ENCODE measurements around the gene DIS3. TPM values are rescaled to one million over a fixed set of nuclear protein-coding genes. Genes with fewer than 3 reads are reported as not detected.
"Not testable (repeated sequence)": the region's sequence is repeated elsewhere in the genome, so short reads cannot be mapped to it uniquely, and the experiment has no call there.

Gene DIS3
- polyA plus RNA-seq, 3 donors, result 6.7 to 11.3 (median 8.4) TPM

DNA sequence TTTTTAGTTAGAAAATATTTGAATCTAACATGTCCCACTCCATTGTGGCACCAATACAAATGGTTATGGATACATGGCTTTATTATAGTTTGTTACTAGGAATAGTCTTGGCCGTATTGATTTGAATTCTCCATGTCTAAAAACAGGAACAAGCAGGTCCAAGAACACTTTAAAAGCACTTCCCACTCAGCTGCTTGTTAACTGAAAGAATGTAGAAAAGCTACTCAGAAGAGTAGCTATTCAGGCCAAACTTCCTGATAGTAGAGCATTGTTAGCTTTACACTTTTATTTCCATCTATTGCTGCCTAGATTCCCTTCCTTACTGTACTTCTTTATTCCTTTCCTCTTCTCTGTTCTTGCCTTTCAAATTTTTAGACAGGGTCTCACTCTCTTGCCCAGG, 7.1 kb upstream of the DIS3 start:
- Mint-ChIP-seq H3K36me3 (peaks cover 33 to 43% of the 10 kb centered on the region in 2 donors), H3K9me3 (peaks cover 0 to 3% (median under 1%) of the 10 kb centered on the region in 7 donors), H3K27ac (peak overlapping the region in 1 of 7 donors; percentile 8), H3K4me1 (peaks cover 10% of the 10 kb centered on the region), H3K27me3 (ENCODE audit: low read depth in 3 of 3) (no peaks in the 10 kb centered on the region), H3K4me3 (no peak overlapping the region)
- WGBS (ENCODE audit: insufficient coverage), result no CpG with 5 or more reads among the region's 1 CpG
- H3K4me2 ChIP-seq (replicated peaks; ENCODE audit: extremely low read depth, low read length, poor library complexity, severe bottlenecking), result no peak overlapping the region
- TF ChIP-seq, protein P1, sequence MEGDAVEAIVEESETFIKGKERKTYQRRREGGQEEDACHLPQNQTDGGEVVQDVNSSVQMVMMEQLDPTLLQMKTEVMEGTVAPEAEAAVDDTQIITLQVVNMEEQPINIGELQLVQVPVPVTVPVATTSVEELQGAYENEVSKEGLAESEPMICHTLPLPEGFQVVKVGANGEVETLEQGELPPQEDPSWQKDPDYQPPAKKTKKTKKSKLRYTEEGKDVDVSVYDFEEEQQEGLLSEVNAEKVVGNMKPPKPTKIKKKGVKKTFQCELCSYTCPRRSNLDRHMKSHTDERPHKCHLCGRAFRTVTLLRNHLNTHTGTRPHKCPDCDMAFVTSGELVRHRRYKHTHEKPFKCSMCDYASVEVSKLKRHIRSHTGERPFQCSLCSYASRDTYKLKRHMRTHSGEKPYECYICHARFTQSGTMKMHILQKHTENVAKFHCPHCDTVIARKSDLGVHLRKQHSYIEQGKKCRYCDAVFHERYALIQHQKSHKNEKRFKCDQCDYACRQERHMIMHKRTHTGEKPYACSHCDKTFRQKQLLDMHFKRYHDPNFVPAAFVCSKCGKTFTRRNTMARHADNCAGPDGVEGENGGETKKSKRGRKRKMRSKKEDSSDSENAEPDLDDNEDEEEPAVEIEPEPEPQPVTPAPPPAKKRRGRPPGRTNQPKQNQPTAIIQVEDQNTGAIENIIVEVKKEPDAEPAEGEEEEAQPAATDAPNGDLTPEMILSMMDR (IDR thresholded peaks at IDR 0.05), result no peak
- no peaks in the 10 kb centered on the region for H3K27me3 ChIP-seq (ENCODE audit: control insufficient read depth in 2 of 2, insufficient read depth in 2 of 2, low read length in 2 of 2)
- H3K4me3 ChIP-seq (replicated peaks in 1 of 3; ENCODE audit: low read depth in 2 of 3, low read length in 3 of 3), result no peak overlapping the region
- peaks cover 4% of the 10 kb centered on the region for H4K20me1 ChIP-seq (ENCODE audit: insufficient read depth, low read length)
- H3K9ac ChIP-seq (ENCODE audit: insufficient read depth, low read length, poor library complexity, severe bottlenecking), result no peak overlapping the region
- no peaks in the 10 kb centered on the region for H3K9me3 ChIP-seq (replicated peaks in 1 of 2; ENCODE audit: control insufficient read depth in 1 of 2, insufficient read depth in 1 of 2, low read length in 2 of 2)
- H2AFZ ChIP-seq (ENCODE audit: insufficient read depth, low read depth, low read length, poor library complexity, severe bottlenecking), result no peak overlapping the region
- intact Hi-C loops (cut with micrococcal nuclease), result no loop called here
- H3K79me2 ChIP-seq (ENCODE audit: insufficient read depth, low read length), result peaks cover 52% of the 10 kb centered on the region
- H3K36me3 ChIP-seq (replicated peaks in 1 of 2; ENCODE audit: control insufficient read depth in 1 of 2, insufficient read depth in 2 of 2, low read length in 2 of 2), result peaks cover 26 to 47% of the 10 kb centered on the region in 2 donors
- DNase-seq, result no peak
- no peaks in the 10 kb centered on the region for H3K4me1 ChIP-seq (ENCODE audit: control insufficient read depth in 1 of 2, insufficient read depth in 2 of 2, low read length in 2 of 2)
- H3K27ac ChIP-seq (ENCODE audit: low read depth in 1 of 2, low read length in 2 of 2), result no peak overlapping the region

GRCh38 chr13:72784679-72785078, 3.0 kb upstream of the DIS3 start:
- Mint-ChIP-seq H3K4me1 (peaks cover 38% of the 10 kb centered on the region), H3K36me3 (peaks cover 11 to 13% of the 10 kb centered on the region in 2 donors)
- Histone ChIP-seq H3K4me1 (ENCODE audit: control insufficient read depth in 1 of 2, insufficient read depth in 2 of 2, low read length in 2 of 2) (peaks cover 18 to 33% of the 10 kb centered on the region in 2 donors), H3K79me2 (ENCODE audit: insufficient read depth, low read length) (peaks cover 81% of the 10 kb centered on the region), H3K36me3 (replicated peaks in 1 of 2; ENCODE audit: control insufficient read depth in 1 of 2, insufficient read depth in 2 of 2, low read length in 2 of 2) (peaks cover 2 to 18% of the 10 kb centered on the region in 2 donors)
- H3K4me3 Mint-ChIP-seq; H3K27me3 ChIP-seq (ENCODE audit: control insufficient read depth in 2 of 2, insufficient read depth in 2 of 2, low read length in 2 of 2); H3K9ac ChIP-seq (ENCODE audit: insufficient read depth, low read length, poor library complexity, severe bottlenecking); H3K4me2 ChIP-seq (replicated peaks; ENCODE audit: extremely low read depth, low read length, poor library complexity, severe bottlenecking); H3K9me3 Mint-ChIP-seq; H2AFZ ChIP-seq (ENCODE audit: insufficient read depth, low read depth, low read length, poor library complexity, severe bottlenecking); H3K4me3 ChIP-seq (replicated peaks in 1 of 3; ENCODE audit: low read depth in 2 of 3, low read length in 3 of 3); H3K27ac ChIP-seq (ENCODE audit: low read depth in 1 of 2, low read length in 2 of 2); H3K27me3 Mint-ChIP-seq (ENCODE audit: low read depth in 3 of 3); H4K20me1 ChIP-seq (ENCODE audit: insufficient read depth, low read length); H3K9me3 ChIP-seq (replicated peaks in 1 of 2; ENCODE audit: control insufficient read depth in 1 of 2, insufficient read depth in 1 of 2, low read length in 2 of 2); DNase-seq; H3K27ac Mint-ChIP-seq: not testable (repeated sequence)
- WGBS (ENCODE audit: insufficient coverage), result 88% methylated on average over 1 of the region's 4 CpGs
- intact Hi-C loops (cut with micrococcal nuclease), result loop anchor here in 1 of 2 donors (5.0 kb wide), 1 partner anchor 57 kb away; the partner anchor contains the start of genes BORA and MZT1
